HG02678 (cell line): Measurements from ENCODE around the gene SGPP2.
A peak's percentile ranks its signal among the peaks of the same experiment; 100 is the strongest.

ENCODE experiments used
- ATAC-seq: cut with Tn5 transposase; IDR thresholded peaks from one replicate; pipeline ENCODE4 v1.9.1; 2021; ENCODE audit warnings: mild to moderate bottlenecking, moderate library complexity; ENCODE audit not compliant: unreplicated experiment

The SGPP2 gene

DNA sequence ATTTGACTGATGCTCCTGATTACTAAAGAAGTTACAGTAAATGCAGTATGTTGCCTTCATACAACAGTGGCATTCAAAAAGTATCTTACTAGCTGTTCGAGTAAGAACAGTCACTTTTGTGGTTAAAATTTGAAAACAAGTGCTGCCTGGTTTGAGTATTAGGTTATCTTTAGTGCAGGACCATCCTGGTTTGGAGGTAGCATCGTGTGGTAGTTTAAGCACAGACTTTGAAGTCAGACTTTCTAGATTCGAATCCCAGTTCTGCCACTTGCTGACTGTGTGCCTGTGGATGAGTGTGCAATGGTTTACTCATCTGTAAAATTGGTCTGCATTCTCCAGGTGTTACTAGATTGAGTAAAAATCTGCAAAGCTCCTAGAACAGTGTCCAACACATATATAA lies 96.8 kb downstream of the SGPP2 start:
- peak; percentile 65 for ATAC-seq

DNA sequence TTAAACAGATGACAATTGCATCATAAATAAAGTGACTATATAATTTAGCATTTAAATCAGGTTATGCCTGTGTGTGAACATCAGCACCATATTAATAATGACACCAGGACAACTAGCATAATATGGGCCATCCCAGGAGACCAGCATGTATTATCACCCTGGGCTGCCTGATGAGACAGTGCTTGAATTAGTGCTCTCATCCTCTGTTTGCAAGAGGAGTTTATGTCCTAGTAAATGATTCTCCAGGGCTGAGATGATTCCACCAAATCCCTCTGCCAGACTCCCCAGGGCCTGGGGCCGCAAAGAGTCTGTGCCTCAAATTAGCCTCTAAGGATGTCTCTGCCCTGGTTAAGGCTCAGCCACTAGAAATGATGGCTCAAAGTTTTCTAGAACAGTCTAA lies 97.7 kb downstream of the SGPP2 start:
- no peak for ATAC-seq

DNA sequence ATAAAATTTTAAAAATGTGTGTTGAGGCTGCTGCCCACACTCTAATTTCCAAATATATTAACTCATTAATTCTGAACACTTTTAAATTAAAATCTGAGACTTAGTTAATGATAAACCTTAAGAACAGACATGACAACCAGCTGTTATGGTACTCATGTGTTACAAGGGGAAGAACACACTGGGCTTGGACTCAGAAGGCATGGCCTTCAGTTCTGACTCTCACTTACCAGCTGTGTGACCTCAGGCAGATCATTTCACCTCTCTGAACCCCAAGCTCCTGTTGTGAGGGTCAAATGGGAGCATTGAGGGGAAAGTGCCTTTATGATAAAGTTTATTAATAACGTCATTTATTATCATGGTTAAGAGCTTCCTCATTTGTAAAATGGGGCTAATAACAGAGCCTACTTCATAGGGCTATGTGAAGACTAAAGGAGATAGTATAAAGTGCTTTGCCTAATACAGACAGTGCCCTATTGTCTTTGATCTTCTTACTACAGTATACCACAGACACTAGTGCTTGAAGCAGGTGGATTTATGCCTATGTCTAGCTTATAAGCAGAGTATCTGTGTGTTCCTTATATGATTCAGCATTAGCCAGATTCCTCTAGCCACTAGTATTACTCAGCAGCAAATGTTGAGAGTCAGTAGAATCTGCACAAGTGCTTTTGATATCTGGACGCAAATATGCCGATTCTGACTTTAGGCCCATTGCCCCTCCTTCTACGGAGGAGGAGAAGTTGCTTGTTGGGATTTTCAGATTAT lies 99.6 kb downstream of the SGPP2 start:
- peak; percentile 70 for ATAC-seq

DNA sequence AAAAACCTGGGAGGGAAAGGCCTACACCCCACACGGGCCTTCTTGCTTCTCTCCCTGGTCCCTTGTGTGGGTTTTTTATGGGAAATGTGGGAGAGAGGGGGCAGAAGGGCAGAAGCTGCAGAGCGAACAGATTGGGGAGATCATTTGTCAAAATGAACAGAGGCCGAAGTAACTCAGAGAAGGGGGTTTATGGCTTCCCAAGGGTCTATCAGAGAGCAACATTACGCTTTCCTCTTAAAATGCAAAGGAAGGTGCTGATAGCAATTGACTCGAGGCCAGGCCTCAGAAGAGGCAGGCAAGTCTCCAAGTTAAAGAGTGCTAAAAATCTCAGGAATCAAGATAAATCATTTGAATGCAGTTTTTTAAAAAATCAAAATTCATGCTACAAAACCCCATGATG lies 101.5 kb downstream of the SGPP2 start:
- no peak for ATAC-seq

DNA sequence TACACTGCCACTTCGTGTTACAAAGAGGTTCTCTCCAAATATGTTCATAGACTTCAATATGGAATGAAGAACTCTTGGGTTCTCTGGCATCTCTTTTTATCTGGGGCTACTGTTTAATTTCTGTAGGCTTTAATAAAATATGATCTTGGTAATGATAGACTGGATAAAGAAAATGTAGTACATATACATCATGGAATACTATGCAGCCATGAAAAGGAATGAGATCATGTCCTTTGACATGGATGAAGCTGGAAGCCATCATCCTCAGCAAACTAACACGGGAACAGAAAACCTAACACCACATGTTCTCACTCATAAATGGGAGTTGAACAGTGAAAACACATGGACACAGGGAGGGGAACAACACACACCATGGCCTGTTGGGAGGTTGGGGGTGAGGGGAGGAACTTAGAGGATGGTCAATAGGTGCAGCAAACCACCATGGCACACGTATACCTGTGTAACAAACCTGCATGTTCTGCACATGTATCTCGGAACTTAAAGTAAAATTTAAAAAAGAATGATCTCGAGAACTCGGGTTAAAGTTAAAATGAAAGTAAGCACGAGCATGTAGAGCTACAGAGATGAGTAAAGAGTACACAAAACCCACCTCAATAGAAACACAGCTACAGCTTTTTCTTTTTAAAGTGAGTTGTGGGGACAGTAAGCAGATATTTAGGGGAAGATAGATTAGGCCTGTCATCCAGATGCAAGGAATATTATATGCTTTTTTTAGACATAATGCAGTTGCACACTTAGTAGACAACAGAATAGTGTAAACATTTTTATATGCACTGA lies 102.3 kb downstream of the SGPP2 start:
- no peak for ATAC-seq

DNA sequence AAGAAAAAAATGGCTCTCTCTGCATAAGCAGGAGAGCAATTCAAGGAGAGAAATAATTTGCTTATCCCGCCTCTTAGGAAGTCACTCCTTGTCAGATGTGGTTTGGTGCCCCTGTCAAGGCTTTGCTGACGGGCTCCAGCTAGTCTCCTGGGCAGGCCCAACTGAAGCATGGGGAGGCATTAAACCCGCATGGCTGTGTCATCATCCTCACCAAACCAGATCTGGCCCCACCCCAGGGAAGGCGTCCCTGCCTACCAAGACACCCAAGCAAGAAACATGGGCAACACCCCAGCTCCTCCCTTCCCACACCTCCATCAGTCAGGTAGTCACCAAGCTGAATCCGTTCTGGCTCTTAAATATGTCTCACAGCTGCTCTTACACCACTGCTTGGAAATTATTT lies 108.0 kb downstream of the SGPP2 start:
- ATAC-seq = no peak

DNA sequence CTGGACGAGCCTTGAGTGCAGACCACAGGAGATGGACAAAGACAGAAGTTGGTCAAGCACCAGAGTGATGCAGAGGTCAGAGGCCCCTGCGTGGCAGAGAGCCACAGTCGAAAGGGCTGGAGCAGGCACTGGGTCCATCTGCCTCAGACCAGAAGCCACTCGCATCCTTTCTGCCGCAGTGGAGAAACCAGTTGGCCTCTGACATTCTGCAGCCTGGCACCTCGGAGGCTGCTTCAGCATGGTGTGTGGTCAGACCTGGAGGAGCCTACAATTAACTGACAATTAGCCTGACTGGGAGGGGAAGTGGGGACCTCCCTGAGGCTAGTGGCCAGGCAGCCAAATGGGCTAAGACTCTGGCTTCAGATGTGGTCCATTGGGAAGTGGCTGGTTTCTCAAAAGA lies 111.1 kb downstream of the SGPP2 start:
- ATAC-seq = no peak

DNA sequence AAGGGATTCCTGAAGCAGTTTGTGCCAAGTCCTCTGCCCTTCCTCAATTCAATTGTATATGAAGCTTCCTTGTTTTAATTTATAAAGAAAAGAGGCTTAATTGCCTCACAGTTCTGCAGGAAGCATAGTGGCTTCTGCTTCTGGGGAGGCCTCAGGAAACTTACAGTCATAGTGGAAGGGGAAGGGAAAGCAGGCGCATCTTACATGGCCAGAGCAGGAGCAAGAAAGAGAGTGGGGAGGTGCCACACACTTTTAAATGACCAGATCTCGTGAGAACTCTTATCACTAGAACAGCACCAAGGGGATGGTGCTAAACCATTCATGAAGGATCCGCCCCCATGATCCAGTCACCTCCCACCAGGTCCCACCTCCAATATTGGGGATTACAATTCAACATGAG lies 114.2 kb downstream of the SGPP2 start:
- ATAC-seq = no peak

DNA sequence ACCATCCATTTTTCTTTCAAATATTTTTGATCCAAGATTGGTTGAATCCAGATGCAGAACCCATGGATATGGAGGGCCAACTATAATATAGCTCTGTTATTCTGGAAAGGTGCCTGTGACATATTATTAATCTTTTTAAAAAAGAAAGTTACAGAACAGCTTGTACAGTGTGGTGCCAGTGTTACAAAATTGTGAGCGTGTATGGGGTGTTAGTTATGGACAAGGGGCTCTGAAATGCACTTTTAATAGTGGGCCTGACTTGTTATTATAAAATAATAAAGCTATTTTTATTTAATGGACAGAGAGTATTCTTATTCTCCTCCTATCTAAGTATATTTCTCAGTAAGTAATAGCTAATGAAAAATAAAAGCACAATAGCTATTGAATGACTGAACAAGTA lies 120.3 kb downstream of the SGPP2 start:
- ATAC-seq = no peak

DNA sequence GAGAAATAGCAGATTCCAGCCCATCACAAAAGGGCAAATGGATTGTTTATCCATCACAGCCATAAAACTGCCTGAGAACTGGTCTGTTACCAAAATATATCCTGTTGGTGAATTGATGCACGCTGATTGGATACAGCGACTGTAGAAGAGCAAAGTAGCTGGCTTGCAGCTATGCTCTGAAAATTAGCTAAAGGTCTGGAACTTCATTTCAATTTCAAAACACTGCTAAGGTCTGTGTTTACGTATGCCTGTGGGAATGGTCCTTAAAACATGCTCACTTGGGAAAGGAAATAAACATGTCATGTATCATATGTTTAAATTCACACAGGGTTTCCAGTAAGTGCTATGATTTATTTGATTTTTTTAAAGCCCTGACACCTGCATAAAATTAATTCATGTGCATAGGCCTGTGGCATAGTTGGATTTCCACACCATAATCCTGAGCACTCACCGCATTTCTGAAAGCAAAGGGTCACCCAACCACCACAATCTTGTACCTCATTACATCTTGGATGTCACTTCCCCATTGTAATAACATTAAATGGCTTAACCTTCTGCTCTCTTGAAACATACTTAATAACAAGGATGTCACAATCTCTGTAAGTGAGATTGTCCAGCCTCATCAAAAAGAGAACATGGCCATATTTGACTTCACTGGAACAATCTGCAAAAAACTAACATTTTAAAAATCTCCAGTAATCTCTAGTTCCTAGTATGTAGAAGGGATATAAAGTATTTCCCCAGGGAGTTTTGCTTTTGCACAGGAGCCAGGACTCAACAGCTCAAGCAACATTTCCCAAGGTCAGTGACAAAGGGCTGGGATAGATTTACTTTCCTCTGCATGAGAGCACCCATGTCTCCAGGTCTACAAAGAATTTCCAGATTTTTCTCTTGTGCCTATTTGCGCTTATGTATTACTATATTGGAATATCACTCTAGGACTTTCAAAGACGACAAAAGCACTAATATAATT lies 121.8 kb downstream of the SGPP2 start:
- ATAC-seq = no peak

DNA sequence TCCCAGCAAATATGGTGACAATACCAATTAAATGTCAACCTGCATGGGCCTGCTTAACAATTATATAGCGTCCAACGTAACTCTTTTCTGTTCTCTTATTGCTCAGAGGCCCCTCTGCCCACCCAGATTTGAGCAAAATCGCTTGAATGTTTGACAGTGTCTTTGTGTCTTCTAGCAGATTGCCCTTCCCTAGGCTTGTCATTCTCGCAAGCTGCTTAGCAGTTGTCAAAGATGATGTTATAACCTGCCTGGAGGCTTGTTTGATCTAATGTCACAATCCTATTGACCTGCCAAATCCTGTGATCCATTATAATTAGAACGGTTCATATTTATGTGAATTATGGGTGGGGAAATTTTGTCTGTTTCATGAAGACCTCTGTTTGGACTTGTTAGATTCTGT lies 122.7 kb downstream of the SGPP2 start:
- ATAC-seq = no peak

DNA sequence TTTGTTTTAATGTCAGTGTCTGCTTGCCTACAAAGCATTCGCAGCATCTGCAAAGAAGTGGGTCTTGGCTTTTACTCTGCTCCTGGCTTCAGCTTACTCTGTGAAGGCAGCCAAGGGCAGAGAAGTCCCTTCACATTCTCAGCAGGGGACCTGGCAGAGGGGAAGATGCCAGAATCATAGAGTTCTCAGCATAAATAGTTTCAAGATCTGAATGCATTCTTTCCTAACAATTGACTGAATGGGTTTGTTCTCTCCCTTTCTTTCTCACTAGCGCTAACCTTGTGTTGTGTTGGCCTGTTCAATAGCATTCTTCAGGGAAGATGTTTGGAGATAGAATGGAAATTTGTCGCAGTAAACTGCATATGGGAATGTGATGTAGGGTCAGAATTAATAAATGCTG lies 124.6 kb downstream of the SGPP2 start:
- no peak for ATAC-seq

DNA sequence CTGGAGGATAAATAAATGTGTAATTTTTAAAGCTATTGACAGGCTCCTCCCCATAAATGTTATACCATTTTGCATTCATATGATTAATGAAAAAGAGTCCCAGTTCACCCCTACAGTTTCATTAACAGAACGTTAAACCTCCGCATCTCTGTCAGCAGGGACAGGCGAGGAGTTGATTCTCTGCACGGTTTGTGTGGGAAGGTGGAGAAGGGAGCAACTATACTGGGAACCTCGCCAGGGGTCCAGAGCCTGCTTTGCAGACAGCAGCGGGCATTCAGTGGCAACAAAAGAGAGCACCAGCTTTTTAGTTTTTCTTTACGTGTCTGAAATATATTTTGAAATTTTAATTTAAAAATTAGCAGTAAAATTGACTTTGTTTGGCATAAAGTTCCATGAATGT lies 130.2 kb downstream of the SGPP2 start:
- ATAC-seq = no peak

DNA sequence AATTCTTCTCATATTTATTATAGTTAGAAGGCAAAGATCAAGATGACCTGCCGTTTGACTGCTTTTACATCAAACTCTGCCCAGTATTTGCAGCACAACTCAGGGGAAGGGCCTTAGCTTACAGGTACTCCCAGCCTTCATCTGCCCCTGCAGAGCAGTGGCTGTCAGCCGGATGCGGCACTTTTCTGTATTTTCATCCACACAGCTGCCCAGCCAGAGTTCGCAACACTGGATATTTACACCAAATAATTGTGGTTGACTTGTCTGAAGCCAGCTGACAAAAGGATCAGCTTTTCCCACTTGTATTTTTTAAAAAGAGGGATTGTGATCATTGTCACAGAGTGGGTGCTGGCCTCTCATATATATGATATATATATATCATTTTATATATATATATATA lies 136.8 kb downstream of the SGPP2 start:
- ATAC-seq = no peak

DNA sequence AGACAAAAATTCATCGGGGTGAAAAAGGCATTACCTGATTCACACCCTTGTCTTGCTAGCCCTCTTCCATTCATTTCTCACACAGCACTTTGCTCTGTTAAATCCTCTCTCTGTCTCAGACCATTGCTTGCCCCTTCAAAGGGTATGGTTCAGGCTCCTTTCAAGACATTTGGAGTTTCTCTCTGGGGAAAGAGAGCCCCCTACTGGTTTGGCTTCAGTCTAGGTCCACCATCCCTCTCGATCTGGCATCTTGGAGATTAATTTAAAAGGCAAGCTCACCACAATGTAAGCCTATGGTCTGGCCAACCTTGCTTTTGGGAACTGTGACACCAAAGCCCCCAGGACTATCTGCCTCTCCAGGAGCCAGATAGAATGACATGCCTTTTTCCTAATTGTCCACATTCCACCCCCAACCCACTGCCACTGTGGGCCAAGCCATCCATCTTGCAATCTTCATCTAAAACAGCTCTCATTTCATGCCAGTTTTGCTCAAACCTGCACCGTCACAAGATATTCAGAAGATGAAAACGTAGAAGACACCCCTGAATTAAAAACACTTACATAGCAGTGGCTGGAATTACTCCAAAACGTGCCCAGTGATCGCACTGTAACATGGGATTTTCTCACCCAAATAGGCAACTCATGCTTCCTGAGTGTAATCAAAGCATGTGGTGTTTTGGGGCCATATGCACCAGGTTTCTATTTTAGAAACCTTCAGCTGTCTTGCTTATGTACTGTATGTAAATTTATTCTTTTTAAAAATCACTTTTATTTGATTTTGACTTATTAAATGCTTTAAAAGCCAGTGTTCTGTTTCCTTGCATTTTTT lies 137.7 kb downstream of the SGPP2 start:
- peak; percentile 81 for ATAC-seq

DNA sequence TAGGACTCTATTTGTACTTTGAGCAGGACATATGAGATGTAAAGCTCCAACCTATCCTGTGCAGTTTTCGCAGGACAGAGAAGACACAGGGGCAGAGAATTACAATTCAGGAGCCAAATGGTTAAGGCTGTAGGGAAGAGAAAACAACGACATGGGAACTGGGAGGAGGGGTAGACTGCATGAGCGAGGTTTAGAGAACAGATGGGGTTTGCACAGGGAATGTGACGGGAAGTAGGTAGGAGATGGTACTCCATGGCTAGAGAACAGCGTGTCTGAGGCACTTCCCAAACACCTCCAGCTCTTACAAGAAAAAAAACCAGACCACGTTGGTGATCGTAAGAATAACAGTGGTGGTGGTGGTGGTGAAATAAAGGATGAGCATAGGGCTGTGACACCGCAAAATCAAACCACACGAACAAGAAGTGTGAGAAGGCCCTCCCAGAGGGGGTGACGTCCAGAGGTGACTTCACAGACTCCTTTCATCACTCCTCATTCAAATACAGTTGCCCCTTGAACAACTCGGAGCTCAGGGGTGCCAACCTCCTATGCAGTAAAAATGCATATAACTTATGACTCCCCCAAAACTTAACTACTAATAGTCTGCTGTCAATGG lies 138.9 kb downstream of the SGPP2 start:
- ATAC-seq = no peak

DNA sequence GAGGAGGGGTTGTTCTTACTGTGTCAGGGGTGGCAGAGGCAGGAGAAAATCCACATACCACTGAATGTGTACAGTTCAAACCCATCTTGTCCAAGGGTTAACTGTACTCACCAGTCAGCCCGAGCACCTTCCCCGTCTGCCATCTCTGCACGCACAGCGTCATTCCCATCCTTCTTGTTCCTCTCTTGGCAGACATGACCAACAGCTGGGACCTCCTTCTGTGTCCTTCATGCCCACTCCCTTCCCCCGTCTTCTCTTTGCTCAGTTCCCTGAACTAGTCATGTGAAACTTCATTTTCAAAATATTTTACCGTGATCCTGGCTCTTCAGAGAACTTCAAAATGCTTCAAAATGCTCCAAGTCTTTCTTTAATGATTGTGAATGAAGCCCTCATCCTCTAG lies 139.6 kb downstream of the SGPP2 start:
- no peak for ATAC-seq

DNA sequence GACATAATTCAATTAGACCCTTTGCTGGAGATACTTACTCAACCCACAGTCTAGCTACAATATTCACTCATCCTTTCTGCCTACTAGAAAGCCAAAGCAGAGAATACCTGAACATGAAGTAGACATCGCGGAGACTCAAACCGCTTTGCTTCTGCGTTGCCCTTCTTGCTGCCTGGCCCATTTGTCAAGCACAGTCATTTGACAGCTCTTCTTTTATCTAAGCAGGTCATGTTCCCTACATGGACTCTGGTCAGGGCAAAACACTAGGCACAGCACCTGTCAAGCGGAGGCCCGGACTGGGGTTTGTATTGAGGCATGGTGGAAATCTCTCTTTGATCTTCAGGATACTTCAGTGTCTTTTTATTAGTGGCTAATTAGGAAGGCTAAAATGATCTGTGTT lies 141.9 kb downstream of the SGPP2 start:
- ATAC-seq = no peak

DNA sequence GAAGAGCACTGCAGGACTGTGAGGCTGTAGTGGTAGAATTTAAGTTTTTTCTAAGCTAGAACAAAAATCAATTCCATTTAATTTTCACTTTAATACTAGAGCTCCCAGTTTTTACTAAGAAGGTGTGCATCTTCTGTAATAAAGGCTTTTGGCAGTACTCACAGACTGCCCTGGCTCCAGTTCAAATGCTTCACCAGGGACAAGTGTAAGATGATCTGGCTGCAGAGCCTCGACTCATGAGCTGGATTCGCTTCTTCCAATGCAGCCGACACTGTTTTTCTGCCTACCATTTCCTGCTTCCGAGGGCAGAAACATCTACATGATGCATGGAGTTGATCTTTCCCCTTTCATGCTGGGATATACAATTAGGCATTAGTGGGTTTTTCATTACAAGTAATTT lies 144.5 kb downstream of the SGPP2 start:
- ATAC-seq = no peak

DNA sequence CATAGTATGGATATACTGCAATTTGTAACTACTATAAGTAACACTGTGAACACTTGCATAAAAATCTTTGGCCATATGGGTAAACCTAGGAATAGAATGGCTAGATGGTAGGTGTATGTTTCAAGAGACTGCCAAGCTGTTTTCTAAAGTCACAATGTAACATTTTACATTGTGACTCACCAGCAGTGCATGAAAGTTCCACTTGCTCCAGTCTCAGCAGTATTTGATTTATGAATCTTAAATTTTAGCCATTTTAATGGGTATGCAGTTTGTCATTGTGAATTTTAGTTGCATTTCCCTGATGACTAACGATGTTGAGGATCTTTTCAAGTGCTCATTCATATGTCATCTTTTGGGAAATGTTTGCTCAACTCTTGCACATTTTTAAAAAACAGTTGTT lies 145.5 kb downstream of the SGPP2 start:
- ATAC-seq = no peak
